ENCODE results near the gene HS6ST1. TPM values are rescaled to one million over a fixed set of nuclear protein-coding genes. Genes with fewer than 3 reads are reported as not detected.

HS6ST1 gene
- total and polyA plus RNA-seq, 2 donors (not counting 3 experiments of a cell fraction or from before 2014, with no cell fraction given): 12.8 to 19.4 TPM

DNA sequence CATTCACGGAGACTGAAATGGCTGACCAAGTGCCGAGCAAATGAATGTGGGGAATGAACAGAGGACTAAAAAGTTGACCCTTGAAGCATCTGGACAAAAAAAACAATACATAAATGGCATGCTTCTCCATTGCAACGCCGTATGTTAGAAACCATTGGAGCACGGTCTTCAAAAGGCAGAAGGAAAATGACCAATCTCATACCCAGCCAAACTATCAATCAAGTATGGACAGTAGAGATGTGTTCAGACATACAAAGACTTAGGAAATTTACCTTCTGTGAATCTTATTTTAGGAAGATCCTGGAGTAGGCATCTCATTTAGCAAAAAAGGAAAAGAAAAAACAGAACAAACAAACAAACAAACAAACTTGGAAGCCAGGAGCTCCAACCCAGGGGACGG is 44.5 kb downstream of the HS6ST1 start:
- H3K9ac ChIP-seq (replicated peaks; ENCODE audit: extremely low read depth, insufficient read depth, low read length): no peak overlapping the region
- no peaks in the 10 kb centered on the region for H3K9me1 ChIP-seq (replicated peaks; ENCODE audit: control insufficient read depth, extremely low read depth, insufficient read depth, low read length)
- ChIA-PET POLR2A (no interaction called here), CTCF (no interaction called here)
- FAIRE-seq (no peak), DNase-seq (ENCODE audit: low read depth, low spot score) (no peak)
- intact Hi-C loops (cut with micrococcal nuclease) (no loop called here), dilution Hi-C loops (cut with MboI; ENCODE audit: extremely low pct_ligation_motif_present, low sequenced_read_pairs) (no loop called here)
- no peaks in the 10 kb centered on the region for H4K20me1 ChIP-seq (replicated peaks; ENCODE audit: control insufficient read depth, extremely low read depth, insufficient read depth, low read length)
- no peak for TF ChIP-seq JUN (IDR thresholded peaks at IDR 0.05; ENCODE audit: borderline replicate concordance, insufficient read depth, insufficient read length, low read depth)
- TF ChIP-seq POLR2AphosphoS5 (IDR thresholded peaks at IDR 0.05; ENCODE audit: insufficient read depth, low read depth, low read length): no peak
- TF ChIP-seq, protein P1, sequence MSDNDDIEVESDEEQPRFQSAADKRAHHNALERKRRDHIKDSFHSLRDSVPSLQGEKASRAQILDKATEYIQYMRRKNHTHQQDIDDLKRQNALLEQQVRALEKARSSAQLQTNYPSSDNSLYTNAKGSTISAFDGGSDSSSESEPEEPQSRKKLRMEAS (IDR thresholded peaks at IDR 0.05; ENCODE audit: insufficient read depth, insufficient read length): no peak
- no peak for TF ChIP-seq POLR2A (IDR thresholded peaks at IDR 0.05; ENCODE audit: low read depth, low read length)
- no peak for TF ChIP-seq FOS (IDR thresholded peaks at IDR 0.05; ENCODE audit: borderline replicate concordance, insufficient read depth, low read length)
- TF ChIP-seq GATA2 (IDR thresholded peaks at IDR 0.05; ENCODE audit: insufficient read depth, insufficient read length, low read depth, low read length): no peak
- no peak for TF ChIP-seq MYC (IDR thresholded peaks at IDR 0.05; ENCODE audit: low read depth, low read length)
- no peak for TF ChIP-seq EZH2 (IDR thresholded peaks at IDR 0.05; ENCODE audit: borderline replicate concordance, low read depth, low read length, severe bottlenecking)
- TF ChIP-seq, protein P2, sequence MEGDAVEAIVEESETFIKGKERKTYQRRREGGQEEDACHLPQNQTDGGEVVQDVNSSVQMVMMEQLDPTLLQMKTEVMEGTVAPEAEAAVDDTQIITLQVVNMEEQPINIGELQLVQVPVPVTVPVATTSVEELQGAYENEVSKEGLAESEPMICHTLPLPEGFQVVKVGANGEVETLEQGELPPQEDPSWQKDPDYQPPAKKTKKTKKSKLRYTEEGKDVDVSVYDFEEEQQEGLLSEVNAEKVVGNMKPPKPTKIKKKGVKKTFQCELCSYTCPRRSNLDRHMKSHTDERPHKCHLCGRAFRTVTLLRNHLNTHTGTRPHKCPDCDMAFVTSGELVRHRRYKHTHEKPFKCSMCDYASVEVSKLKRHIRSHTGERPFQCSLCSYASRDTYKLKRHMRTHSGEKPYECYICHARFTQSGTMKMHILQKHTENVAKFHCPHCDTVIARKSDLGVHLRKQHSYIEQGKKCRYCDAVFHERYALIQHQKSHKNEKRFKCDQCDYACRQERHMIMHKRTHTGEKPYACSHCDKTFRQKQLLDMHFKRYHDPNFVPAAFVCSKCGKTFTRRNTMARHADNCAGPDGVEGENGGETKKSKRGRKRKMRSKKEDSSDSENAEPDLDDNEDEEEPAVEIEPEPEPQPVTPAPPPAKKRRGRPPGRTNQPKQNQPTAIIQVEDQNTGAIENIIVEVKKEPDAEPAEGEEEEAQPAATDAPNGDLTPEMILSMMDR (IDR thresholded peaks at IDR 0.05; ENCODE audit: extremely low read depth in 1 of 2, insufficient read depth in 1 of 2, low read depth in 1 of 2, low read length in 2 of 2): no peak
- no TSS peak for BruUV-seq (replicated peaks)
- H3K9me3 ChIP-seq (replicated peaks; ENCODE audit: control insufficient read depth, insufficient read depth, low read length): no peaks in the 10 kb centered on the region
- H3K4me3 ChIP-seq (replicated peaks in 1 of 3; ENCODE audit: insufficient read depth in 1 of 3, low read depth in 1 of 3, low read length in 3 of 3): no peak overlapping the region
- H3K79me2 ChIP-seq (ENCODE audit: control insufficient read depth, insufficient read depth, low read length): no peaks in the 10 kb centered on the region
- H3K36me3 ChIP-seq (ENCODE audit: control insufficient read depth in 2 of 2, extremely low read depth in 1 of 2, insufficient read depth in 2 of 2, low read length in 2 of 2): peaks cover 0 to 2% of the 10 kb centered on the region in 2 experiments
- H3K27ac ChIP-seq (ENCODE audit: insufficient read depth, low read depth, low read length): no peak overlapping the region
- no peaks in the 10 kb centered on the region for H3K27me3 ChIP-seq (ENCODE audit: control insufficient read depth in 2 of 2, insufficient read depth in 2 of 2, low read length in 2 of 2)
- H2AFZ ChIP-seq (ENCODE audit: low read depth, low read length): no peak overlapping the region
- H3K4me1 ChIP-seq (ENCODE audit: control insufficient read depth, extremely low read depth, insufficient read depth, low read length): no peaks in the 10 kb centered on the region
- no peak overlapping the region for H3K4me2 ChIP-seq (ENCODE audit: insufficient read depth, low read length)
